Effector memory CD8-positive, alpha-beta T cell (primary cell): ENCODE results near the gene SPATA6L.

Source experiments
- ATAC-seq: fragments of 150-1000 bp; cut with Tn5 transposase; replicated peaks from 2 replicates; pipeline ENCODE4 v1.10.0; 2021; ENCODE audit warnings: mild to moderate bottlenecking, moderate library complexity
- DNase-seq, 3 experiments: peaks; one replicate each; pipeline ENCODE4 v3.0.0; 2021
- H3K27ac Mint-ChIP-seq, 2 donors: one replicate each; pipeline ENCODE4 v1.8.0; 2022; ENCODE audit warnings: mild to moderate bottlenecking in 2 of 2, mixed read lengths in 2 of 2, moderate library complexity in 2 of 2
- H3K27me3 Mint-ChIP-seq, 2 donors: one replicate each; pipeline ENCODE4 v1.8.0; 2022; ENCODE audit warnings: mixed read lengths in 2 of 2
- H3K36me3 Mint-ChIP-seq: one replicate; pipeline ENCODE4 v1.8.0; 2022; ENCODE audit warnings: mild to moderate bottlenecking, moderate library complexity, mixed read lengths; ENCODE audit not compliant: insufficient read depth
- H3K4me1 Mint-ChIP-seq, 2 donors: one replicate each; pipeline ENCODE4 v1.8.0; 2022; ENCODE audit warnings: low read depth in 2 of 2, mixed read lengths in 2 of 2
- H3K4me3 Mint-ChIP-seq, 2 donors: one replicate each; pipeline ENCODE4 v1.8.0; 2022; ENCODE audit warnings: mild to moderate bottlenecking in 2 of 2, mixed read lengths in 2 of 2, moderate library complexity in 2 of 2
- H3K9me3 Mint-ChIP-seq, 2 donors: one replicate each; pipeline ENCODE4 v1.8.0; 2022; ENCODE audit warnings: mixed read lengths in 2 of 2

SPATA6L gene

DNA sequence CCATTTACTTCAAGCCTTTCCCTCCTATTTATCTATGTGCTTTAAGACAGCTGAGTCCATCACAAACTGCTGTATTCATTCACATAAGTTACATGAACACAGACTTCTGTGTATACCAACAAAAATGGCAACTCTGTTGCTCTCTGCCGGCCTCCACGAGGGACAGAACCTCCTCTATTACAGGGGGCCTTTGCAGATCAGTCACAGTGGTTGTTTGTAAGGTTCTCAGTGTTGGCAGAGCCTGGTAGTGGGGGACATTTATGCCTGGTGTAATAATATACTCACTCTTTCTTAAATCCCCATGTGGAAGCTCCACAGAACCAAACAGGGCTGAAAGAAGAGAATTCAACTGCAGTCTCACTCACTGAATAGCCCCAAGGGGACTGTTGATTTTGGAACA is 99.5 kb downstream of the SPATA6L start:
- no peak overlapping the region for H3K4me3 Mint-ChIP-seq
- DNase-seq (no peak), ATAC-seq (no peak)
- H3K4me1 Mint-ChIP-seq = peaks cover 12% of the 10 kb centered on the region in 2 donors
- peak overlapping the region; percentile 30 to 50 for H3K27ac Mint-ChIP-seq
- H3K27me3 Mint-ChIP-seq = no peaks in the 10 kb centered on the region
- H3K36me3 Mint-ChIP-seq = peaks cover 3% of the 10 kb centered on the region
- H3K9me3 Mint-ChIP-seq = no peaks in the 10 kb centered on the region

DNA sequence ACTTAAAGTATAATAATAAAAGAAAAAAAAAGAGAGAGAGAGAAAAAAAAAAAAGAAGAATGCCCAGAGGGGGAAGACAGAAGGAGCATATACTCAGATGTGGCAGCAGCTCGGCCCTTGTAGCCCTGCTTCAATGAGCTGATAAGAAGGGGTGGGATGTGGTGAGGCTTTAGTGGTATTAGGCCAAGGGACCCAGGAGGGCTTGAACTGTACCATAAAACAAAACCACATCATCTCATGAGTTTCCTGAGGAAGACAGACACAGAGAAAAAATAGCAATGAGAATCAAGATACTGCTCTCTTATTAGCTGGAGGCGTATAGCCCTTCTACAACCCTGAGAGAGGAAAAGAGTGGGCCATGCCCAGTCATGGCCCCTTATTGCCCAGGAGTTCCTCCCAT is 103.2 kb downstream of the SPATA6L start:
- Mint-ChIP-seq H3K36me3 (peaks cover 3% of the 10 kb centered on the region), H3K4me1 (peaks cover 12% of the 10 kb centered on the region in 2 donors), H3K27me3 (no peaks in the 10 kb centered on the region), H3K27ac (peak overlapping the region; percentile 42 to 75), H3K4me3 (peak overlapping the region in 1 of 2 donors; percentile 60), H3K9me3 (no peaks in the 10 kb centered on the region)
- ATAC-seq = peak; percentile 81
- no peak for DNase-seq

DNA sequence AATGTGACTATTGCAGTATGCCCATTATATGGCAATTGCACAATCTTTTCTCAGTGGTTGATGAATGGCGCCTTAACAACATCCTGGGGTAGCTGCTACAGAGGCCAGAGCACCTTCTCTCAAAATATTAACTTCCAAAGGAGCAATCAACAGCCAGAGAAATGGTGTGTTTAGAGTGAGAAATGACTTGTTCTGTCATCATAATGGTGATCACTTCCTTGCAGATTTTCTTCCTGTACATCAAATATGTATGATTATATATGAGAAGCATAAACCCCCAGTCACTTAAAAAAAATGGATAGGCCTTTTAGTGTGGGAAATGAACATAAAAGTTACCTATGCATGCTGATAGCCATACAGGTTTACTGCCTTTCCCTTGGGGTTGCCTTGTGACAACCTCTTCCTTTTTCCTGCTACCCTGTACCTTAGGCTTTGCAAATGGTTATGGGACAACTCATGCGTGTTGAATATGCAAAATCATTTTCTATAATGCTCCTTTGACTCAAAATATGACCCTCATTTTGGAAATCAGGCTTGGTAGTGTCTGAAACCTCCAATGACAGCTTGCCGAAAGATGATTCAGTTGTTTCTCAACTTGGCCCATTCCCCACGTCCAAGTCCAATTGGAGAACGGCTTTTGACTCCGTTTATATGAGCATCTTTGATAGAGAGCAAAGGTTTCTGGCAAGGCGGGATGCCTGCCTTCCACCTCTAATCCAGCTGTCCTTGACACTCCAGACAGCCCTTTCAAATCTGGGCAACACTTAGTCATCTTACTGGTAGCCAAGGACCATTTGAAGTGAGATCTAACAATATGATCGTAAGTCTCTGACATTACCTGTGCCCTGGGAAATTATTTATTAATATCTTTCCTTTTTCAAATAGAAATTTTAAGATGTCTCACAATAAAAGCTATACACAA is 106.8 kb downstream of the SPATA6L start:
- Mint-ChIP-seq H3K4me3 (no peak overlapping the region), H3K27ac (no peak overlapping the region), H3K9me3 (no peaks in the 10 kb centered on the region), H3K27me3 (no peaks in the 10 kb centered on the region), H3K4me1 (peaks cover 17 to 21% of the 10 kb centered on the region in 2 donors), H3K36me3 (peaks cover 3% of the 10 kb centered on the region)
- no peak for DNase-seq
- no peak for ATAC-seq

DNA sequence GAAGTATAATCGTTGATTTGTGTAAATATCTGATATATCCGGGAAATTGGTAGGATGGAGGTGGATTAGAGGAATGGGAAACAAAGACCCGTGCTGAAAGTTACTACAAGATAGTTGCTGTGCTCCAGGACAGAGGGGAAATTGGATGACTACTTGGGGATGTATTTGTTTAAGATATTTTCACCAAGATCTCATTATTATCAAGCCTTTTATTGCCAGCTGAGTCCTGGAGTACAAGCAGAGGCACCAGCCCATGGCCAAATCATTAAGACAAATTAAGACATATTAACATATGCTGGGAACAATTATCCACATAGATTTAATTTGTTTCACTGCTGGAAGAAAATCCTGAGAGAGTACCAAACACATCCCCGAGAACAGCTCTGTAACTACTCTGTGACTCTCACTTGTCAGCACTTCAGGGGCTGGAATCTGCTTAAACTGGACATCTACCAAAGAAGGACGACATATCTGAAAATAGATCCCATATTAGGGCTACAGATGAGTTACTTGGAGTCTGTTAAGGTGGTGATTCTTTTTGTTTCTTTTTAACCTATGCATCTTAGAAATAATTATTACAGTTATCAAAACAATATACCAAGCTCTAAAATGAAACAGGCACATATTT is 107.8 kb downstream of the SPATA6L start:
- H3K27me3 Mint-ChIP-seq = no peaks in the 10 kb centered on the region
- peaks cover 3% of the 10 kb centered on the region for H3K36me3 Mint-ChIP-seq
- DNase-seq = no peak
- ATAC-seq = no peak
- peaks cover 11 to 15% of the 10 kb centered on the region in 2 donors for H3K4me1 Mint-ChIP-seq
- H3K4me3 Mint-ChIP-seq = no peak overlapping the region
- no peak overlapping the region for H3K27ac Mint-ChIP-seq
- H3K9me3 Mint-ChIP-seq = no peaks in the 10 kb centered on the region

DNA sequence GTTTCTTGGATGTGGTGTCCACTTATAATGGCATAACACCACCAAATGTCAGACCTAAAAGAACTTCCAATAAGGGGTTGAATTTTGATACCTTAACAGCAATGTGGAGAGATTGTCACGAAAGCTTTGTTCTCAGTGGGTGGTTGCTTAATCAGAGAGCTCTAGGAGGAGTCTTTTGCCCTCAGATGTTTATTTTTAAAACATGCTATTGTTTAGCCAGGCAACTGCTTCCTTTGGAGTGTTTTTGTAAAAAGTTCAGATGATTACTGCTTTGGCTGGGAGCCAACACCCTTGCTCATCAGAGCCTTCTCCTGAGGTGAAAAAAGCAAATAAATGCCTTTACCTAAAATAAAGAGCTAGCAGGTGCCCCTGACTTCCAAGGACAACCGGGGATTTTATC is 111.0 kb downstream of the SPATA6L start:
- Mint-ChIP-seq H3K4me1 (peaks cover 9 to 12% of the 10 kb centered on the region in 2 donors), H3K27ac (peak overlapping the region in 1 of 2 donors; percentile 23), H3K4me3 (no peak overlapping the region), H3K36me3 (no peaks in the 10 kb centered on the region), H3K27me3 (no peaks in the 10 kb centered on the region), H3K9me3 (no peaks in the 10 kb centered on the region)
- ATAC-seq = no peak
- no peak for DNase-seq

DNA sequence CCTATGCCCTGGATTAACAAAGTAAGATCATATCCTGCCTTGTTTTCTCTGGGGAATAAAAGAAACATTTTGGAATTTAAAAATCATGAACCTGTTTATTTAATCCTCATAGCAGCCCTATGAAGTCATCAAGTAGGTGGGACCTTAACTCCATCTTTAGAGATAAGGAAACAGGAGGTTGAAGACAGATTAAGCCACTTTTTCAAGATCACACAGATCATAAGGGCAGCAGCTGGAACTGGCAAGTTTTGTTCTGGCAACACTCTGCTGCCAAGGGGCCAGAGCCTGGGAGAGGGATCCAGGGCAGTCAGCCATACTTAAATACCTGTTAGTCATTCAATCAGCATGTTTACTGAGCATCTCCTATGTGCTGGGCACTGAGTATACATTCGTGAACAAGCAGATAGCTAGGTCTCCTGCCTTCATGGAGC is 112.3 kb downstream of the SPATA6L start:
- no peak overlapping the region for H3K4me3 Mint-ChIP-seq
- no peak for DNase-seq
- H3K9me3 Mint-ChIP-seq = no peaks in the 10 kb centered on the region

DNA sequence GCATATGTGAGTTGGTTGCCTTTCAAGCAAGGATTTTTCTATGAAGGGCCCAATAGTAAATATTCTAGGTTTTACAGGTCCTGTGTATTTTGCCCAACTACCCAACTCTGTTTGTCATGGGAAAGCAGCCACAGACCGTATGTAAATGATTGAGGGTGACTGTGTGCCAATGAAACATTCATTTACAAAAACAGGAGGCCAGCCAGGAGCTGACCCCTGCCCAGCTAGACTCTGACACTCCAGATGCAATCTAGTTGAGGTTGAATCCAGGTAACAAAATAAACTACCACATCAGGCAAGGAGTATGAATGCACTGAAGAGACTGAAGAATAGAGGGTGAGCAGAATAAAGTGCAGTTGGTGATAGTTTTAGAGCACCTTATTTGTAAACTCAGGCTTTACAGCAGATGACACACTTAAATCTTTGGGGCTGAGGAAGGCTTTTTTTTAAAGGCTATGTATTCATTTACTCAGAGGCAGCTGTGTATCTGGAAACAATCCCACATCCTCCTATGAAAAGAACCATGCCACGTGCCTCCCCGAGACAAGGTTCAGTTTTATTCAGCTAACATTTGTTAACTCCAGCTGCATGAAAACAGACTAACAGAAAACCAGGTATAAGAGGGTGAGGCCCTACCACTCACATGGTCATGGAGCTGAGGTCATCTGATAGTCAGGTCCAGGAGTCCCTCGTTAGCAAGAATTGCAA is 115.3 kb downstream of the SPATA6L start:
- H3K27me3 Mint-ChIP-seq = no peaks in the 10 kb centered on the region
- H3K4me1 Mint-ChIP-seq = peaks cover 9 to 12% of the 10 kb centered on the region in 2 donors

More for the DNA sequence above, 112.3 kb downstream of the SPATA6L start:
- no peak for ATAC-seq
- Mint-ChIP-seq H3K27ac (peak overlapping the region in 1 of 2 donors; percentile 64), H3K4me1 (peaks cover 9 to 12% of the 10 kb centered on the region in 2 donors), H3K27me3 (no peaks in the 10 kb centered on the region), H3K36me3 (no peaks in the 10 kb centered on the region)

DNA sequence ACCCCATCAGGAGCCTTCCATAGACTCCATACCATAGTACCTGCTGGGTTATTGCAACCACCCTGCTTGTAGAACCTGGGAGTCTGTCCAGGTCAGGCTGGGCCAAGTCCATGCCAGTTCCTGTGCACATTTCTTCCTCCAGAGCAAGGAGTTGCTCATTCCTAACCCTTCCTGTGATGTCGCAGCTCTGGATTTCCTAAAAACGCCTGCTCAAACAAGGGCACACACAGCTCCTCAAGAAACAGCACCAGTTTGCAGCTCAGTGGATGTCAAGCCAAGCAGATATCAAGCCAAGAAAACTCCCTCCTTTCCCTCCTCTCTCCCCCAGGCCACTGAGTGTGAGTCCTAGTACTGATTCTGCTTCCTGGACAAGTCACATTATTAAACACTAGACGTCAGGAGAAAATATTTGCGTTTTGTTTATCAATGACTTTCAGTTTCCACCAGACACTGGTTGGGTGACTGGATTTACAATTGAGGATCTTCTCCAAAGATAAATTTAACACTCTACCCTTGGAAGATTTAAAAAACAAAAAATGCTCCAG is 116.5 kb downstream of the SPATA6L start:
- Mint-ChIP-seq H3K27ac (no peak overlapping the region), H3K27me3 (no peaks in the 10 kb centered on the region), H3K4me3 (no peak overlapping the region), H3K4me1 (peaks cover 4 to 6% of the 10 kb centered on the region in 2 donors), H3K36me3 (no peaks in the 10 kb centered on the region), H3K9me3 (no peaks in the 10 kb centered on the region)
- DNase-seq (no peak), ATAC-seq (no peak)

More for the DNA sequence above, 115.3 kb downstream of the SPATA6L start:
- ATAC-seq (no peak), DNase-seq (no peak)
- Mint-ChIP-seq H3K9me3 (no peaks in the 10 kb centered on the region), H3K4me3 (no peak overlapping the region), H3K36me3 (no peaks in the 10 kb centered on the region), H3K27ac (no peak overlapping the region)

DNA sequence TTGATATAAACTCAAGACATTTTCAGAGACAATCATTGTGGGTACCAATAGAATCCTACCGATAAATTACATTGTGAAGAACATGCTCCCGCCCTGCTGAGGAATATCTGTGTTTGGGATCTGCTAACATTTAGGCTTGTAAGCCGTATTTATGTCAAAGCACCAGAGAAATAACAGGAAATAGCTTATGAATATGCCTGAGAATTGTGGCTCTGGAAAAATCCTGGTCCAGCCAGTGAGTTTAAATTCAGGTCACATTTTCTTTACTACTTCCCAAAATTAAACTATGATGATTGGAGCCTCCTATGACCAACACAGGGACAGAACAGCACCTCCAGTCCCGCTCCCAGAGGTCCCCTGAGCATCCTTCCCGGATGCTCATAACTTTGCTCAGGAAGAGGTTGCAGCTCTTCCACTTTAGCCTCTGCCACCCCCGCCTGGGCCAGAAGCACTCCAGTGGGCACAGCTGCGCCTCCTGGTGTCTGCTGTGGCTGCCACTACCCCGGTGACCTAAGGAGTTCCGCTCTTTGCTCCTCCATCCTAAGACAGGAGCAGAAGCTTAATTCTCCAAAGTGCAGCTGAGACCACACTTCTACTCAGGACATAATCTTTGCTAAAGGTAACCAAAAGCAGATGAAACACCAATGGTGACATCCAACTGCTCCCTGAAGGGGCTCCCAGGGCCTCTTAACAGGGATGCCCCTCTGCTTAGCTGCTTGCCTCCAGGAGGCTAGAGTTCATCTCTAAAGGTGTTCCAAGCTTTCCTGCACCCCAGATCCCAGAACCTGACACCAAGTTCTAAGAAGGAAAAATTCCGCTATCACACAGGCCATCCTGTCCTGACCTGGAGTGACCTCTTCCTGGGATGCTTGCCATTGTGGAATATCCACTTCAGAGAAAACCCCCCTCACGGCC is 117.2 kb downstream of the SPATA6L start:
- Mint-ChIP-seq H3K9me3 (no peaks in the 10 kb centered on the region), H3K27me3 (no peaks in the 10 kb centered on the region), H3K36me3 (no peaks in the 10 kb centered on the region), H3K27ac (no peak overlapping the region), H3K4me1 (peaks cover 3 to 4% of the 10 kb centered on the region in 2 donors), H3K4me3 (no peak overlapping the region)
- DNase-seq = no peak
- ATAC-seq = no peak
